Neural cell (in vitro differentiated cells): Measurements from ENCODE around the gene GNE. TPM values are rescaled to one million over a fixed set of nuclear protein-coding genes. Genes with fewer than 3 reads are reported as not detected.

ENCODE experiments used
- H2AFZ ChIP-seq: fragments of 200-600, 300-800 bp; sonication (generic), shearing (Covaris generic); 2 replicates; pipeline ENCODE4 v1.6.0; 2014; ENCODE audit warnings: low read depth, mild to moderate bottlenecking, antibody characterized with exemption, low read length, moderate library complexity
- H3F3A ChIP-seq: fragments of 200-600 bp; shearing (Covaris generic); 2 replicates; pipeline ENCODE4 v1.6.1; 2016; ENCODE audit warnings: mild to moderate bottlenecking, moderate library complexity, mixed read lengths, antibody characterized with exemption, low read length; ENCODE audit not compliant: insufficient read depth, poor library complexity, severe bottlenecking
- H3K27ac ChIP-seq: fragments of 200-600, 300-800 bp; sonication (generic), shearing (Covaris generic); 2 replicates; pipeline ENCODE4 v1.5.1; 2014; ENCODE audit warnings: mild to moderate bottlenecking, low read length, moderate library complexity
- H3K27me3 ChIP-seq: fragments of 300-800, 200-600 bp; sonication (generic), shearing (Covaris generic); 2 replicates; pipeline ENCODE4 v1.6.0; 2014; ENCODE audit warnings: mild to moderate bottlenecking, low read depth, low read length, moderate library complexity; ENCODE audit not compliant: insufficient read depth
- H3K36me3 ChIP-seq: fragments of 300-800, 200-600 bp; sonication (generic), shearing (Covaris generic); 2 replicates; pipeline ENCODE4 v1.5.1; 2014; ENCODE audit warnings: mild to moderate bottlenecking, antibody characterized with exemption, low read length, moderate library complexity; ENCODE audit not compliant: insufficient read depth
- H3K4me2 ChIP-seq: fragments of 300-800, 200-600 bp; sonication (generic), shearing (Covaris generic); 2 replicates; pipeline ENCODE4 v1.6.0; 2014; ENCODE audit warnings: mild to moderate bottlenecking, low read length
- H3K4me3 ChIP-seq: fragments of 300-800, 200-600 bp; sonication (generic), shearing (Covaris generic); 2 replicates; pipeline ENCODE4 v1.5.1; 2014; ENCODE audit warnings: mild to moderate bottlenecking, low read length, moderate library complexity
- H3K79me2 ChIP-seq: fragments of 200-600 bp; shearing (Covaris generic); replicated peaks from 2 replicates; pipeline ENCODE4 v1.6.0; 2014; ENCODE audit warnings: mild to moderate bottlenecking, low read length, moderate library complexity; ENCODE audit not compliant: insufficient read depth
- H3K9ac ChIP-seq: fragments of 300-800, 200-600 bp; sonication (generic), shearing (Covaris generic); 2 replicates; pipeline ENCODE4 v1.6.1; 2016; ENCODE audit warnings: mild to moderate bottlenecking, low read length, mixed read lengths
- H3K9me2 ChIP-seq: fragments of 200-600 bp; shearing (Covaris generic); 2 replicates; pipeline ENCODE4 v1.6.1; 2016; ENCODE audit warnings: mild to moderate bottlenecking, low read length, mixed read lengths; ENCODE audit not compliant: insufficient read depth
- H3K9me3 ChIP-seq: fragments of 200-600, 300-800 bp; sonication (generic), shearing (Covaris generic); 2 replicates; pipeline ENCODE4 v1.6.1; 2016; ENCODE audit warnings: mild to moderate bottlenecking, mixed run types, low read length, moderate library complexity, mixed read lengths
- H4K20me1 ChIP-seq: fragments of 200-600 bp; shearing (Covaris generic); 2 replicates; pipeline ENCODE4 v1.6.1; 2016; ENCODE audit warnings: mild to moderate bottlenecking, mixed run types; ENCODE audit not compliant: insufficient read depth
- CTCF ChIP-seq: fragments of 450-650 bp; IDR thresholded peaks from 2 replicates; pipeline ENCODE4 v1.5.1; 2014; ENCODE audit warnings: antibody characterized with exemption, mild to moderate bottlenecking, moderate library complexity; ENCODE audit not compliant: poor library complexity, severe bottlenecking
- EP300 ChIP-seq: fragments of 450-650 bp; conservative IDR thresholded peaks from 2 replicates; pipeline ENCODE4 v1.6.1; 2014; ENCODE audit warnings: antibody characterized with exemption, mild to moderate bottlenecking, moderate library complexity; ENCODE audit not compliant: poor library complexity, severe bottlenecking
- MXI1 ChIP-seq: fragments of 450-650 bp; conservative IDR thresholded peaks from 2 replicates; pipeline ENCODE4 v1.6.1; 2014; ENCODE audit warnings: antibody characterized with exemption, mild to moderate bottlenecking; ENCODE audit not compliant: poor library complexity, severe bottlenecking
- POLR2AphosphoS5 ChIP-seq: IDR thresholded peaks from 2 replicates; pipeline ENCODE4 v1.6.1; 2012
- REST ChIP-seq: IDR thresholded peaks from 2 replicates; pipeline ENCODE4 v1.6.1; 2012; ENCODE audit warnings: borderline replicate concordance
- SMC3 ChIP-seq: fragments of 450-650 bp; conservative IDR thresholded peaks from 2 replicates; pipeline ENCODE4 v1.6.1; 2014; ENCODE audit warnings: antibody characterized with exemption, mild to moderate bottlenecking, moderate library complexity; ENCODE audit not compliant: poor library complexity
- TAF1 ChIP-seq: IDR thresholded peaks from 2 replicates; pipeline ENCODE4 v1.6.1; 2012; ENCODE audit warnings: low read depth
- polyA plus RNA-seq: library from polyadenylated mRNA; depleted of rRNA; stranded (reverse); fragments of >200 nt; gene quantifications from 2 replicates; pipeline ENCODE4 v1.2.3, GENCODE V29; 2014

The GNE gene
- polyA plus RNA-seq, 1 donor from 2014 or later: 22.7 TPM

- Histone ChIP-seq H3K79me2 (no peaks in the 10 kb centered on the region), H3K27ac (no peak overlapping the region), H3K9me3 (no peaks in the 10 kb centered on the region), H3F3A (no peaks in the 10 kb centered on the region), H3K36me3 (no peaks in the 10 kb centered on the region), H4K20me1 (no peaks in the 10 kb centered on the region), H3K27me3 (no peaks in the 10 kb centered on the region), H3K4me2 (no peak overlapping the region), H2AFZ (no peak overlapping the region), H3K9ac (no peak overlapping the region), H3K4me3 (no peak overlapping the region), H3K9me2 (no peaks in the 10 kb centered on the region)
- TF ChIP-seq REST (no peak), MXI1 (no peak), POLR2AphosphoS5 (no peak), EP300 (no peak), TAF1 (no peak)
Measured at GRCh38 chr9:36170531-36170930, 87.7 kb downstream of the GNE start.

- H3K9me2 ChIP-seq: no peaks in the 10 kb centered on the region
- H3K79me2 ChIP-seq: no peaks in the 10 kb centered on the region
- H3K27ac ChIP-seq: no peak overlapping the region
- no peak overlapping the region for H3K9ac ChIP-seq
- no peak overlapping the region for H3K4me3 ChIP-seq
- no peaks in the 10 kb centered on the region for H4K20me1 ChIP-seq
- TF ChIP-seq POLR2AphosphoS5: no peak
- no peak for TF ChIP-seq EP300
- no peak for TF ChIP-seq TAF1
- no peak for TF ChIP-seq SMC3
- TF ChIP-seq CTCF: no peak
- TF ChIP-seq REST: no peak
- TF ChIP-seq MXI1: no peak
- H2AFZ ChIP-seq: no peak overlapping the region
- no peak overlapping the region for H3K4me2 ChIP-seq
- H3K27me3 ChIP-seq: no peaks in the 10 kb centered on the region
- H3K36me3 ChIP-seq: no peaks in the 10 kb centered on the region
- H3F3A ChIP-seq: no peaks in the 10 kb centered on the region
- no peaks in the 10 kb centered on the region for H3K9me3 ChIP-seq
Measured at GRCh38 chr9:36169708-36170107, 88.5 kb downstream of the GNE start.
